NB4 (cell line): ENCODE measurements around the gene GDPGP1.

Experiments used
- DNase-seq: peaks from one replicate; pipeline ENCODE4 v3.0.0; 2010; ENCODE audit warnings: low read depth
- H3K4me3 ChIP-seq: one replicate; pipeline ENCODE4 v1.5.1; 2011; ENCODE audit warnings: mild to moderate bottlenecking, low read depth, low read length, moderate library complexity
- MYC ChIP-seq: IDR thresholded peaks from 2 replicates; pipeline ENCODE4 v1.6.1; 2011; ENCODE audit warnings: low read depth, low read length
- POLR2A ChIP-seq: IDR thresholded peaks from 2 replicates; pipeline ENCODE4 v1.6.1; 2011; ENCODE audit warnings: mild to moderate bottlenecking; ENCODE audit not compliant: insufficient read length; ENCODE audit errors: extremely low read depth
- TF ChIP-seq, protein P1 (sequence below): IDR thresholded peaks from one replicate; pipeline ENCODE4 v1.5.1; 2012; ENCODE audit warnings: low read depth, low read length
- TF ChIP-seq, protein P2 (sequence below): IDR thresholded peaks from 2 replicates; pipeline ENCODE4 v1.6.1; 2011; ENCODE audit warnings: low read depth, low read length

Gene GDPGP1

GRCh38 chr15:90189781-90190467 is 44.1 kb upstream of the GDPGP1 start:
- no peak for DNase-seq
- TF ChIP-seq, protein P1, sequence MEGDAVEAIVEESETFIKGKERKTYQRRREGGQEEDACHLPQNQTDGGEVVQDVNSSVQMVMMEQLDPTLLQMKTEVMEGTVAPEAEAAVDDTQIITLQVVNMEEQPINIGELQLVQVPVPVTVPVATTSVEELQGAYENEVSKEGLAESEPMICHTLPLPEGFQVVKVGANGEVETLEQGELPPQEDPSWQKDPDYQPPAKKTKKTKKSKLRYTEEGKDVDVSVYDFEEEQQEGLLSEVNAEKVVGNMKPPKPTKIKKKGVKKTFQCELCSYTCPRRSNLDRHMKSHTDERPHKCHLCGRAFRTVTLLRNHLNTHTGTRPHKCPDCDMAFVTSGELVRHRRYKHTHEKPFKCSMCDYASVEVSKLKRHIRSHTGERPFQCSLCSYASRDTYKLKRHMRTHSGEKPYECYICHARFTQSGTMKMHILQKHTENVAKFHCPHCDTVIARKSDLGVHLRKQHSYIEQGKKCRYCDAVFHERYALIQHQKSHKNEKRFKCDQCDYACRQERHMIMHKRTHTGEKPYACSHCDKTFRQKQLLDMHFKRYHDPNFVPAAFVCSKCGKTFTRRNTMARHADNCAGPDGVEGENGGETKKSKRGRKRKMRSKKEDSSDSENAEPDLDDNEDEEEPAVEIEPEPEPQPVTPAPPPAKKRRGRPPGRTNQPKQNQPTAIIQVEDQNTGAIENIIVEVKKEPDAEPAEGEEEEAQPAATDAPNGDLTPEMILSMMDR = no peak
- no peak for TF ChIP-seq MYC
- TF ChIP-seq, protein P2, sequence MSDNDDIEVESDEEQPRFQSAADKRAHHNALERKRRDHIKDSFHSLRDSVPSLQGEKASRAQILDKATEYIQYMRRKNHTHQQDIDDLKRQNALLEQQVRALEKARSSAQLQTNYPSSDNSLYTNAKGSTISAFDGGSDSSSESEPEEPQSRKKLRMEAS = no peak
- no peak for TF ChIP-seq POLR2A
- H3K4me3 ChIP-seq = no peak overlapping the region

GRCh38 chr15:90190606-90191343 is 43.2 kb upstream of the GDPGP1 start:
- no peak for TF ChIP-seq POLR2A
- no peak for TF ChIP-seq MYC
- DNase-seq = no peak
- no peak overlapping the region for H3K4me3 ChIP-seq

- H3K4me3 ChIP-seq = no peak overlapping the region
- no peak for DNase-seq
- TF ChIP-seq, protein P2 = no peak
- TF ChIP-seq, protein P1 = no peak
- no peak for TF ChIP-seq MYC
- no peak for TF ChIP-seq POLR2A
Measured at GRCh38 chr15:90191344-90191687, 42.7 kb upstream of the GDPGP1 start.

DNA sequence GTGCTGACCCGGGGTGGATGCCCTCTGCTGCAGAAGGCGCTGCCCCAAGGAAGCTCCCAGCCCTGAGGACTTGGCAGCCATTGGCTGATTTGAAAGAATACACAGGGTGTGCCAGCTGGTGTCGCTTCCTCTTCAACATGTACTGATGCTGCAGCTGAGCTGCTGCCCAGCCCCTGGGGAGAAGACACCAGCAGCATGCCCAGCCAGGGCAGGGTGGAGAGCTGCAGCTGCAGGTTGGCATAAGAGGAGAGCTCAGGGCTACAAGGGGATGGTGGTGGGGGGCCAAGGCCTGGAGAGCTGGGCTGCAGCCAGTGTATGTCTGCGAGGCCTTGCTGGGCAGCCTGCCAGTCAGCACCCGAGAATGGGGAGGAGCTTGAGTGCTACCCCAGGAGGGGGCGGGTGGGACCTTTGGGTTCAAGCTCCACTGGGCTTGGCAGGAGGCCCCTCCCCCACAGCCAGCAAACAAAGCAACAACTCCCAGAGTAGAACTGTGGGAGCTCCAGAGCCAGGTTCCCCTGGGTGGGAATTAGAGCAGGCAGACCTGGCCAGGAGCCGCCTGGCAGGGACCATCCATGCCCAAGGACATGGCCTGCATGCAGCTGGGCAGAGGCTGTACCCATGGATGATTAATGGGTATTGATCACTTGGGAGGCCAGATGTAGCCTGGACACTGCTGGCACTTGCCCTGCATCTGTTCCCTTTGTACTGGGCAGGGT is 42.1 kb upstream of the GDPGP1 start:
- no peak overlapping the region for H3K4me3 ChIP-seq
- TF ChIP-seq MYC (no peak), POLR2A (no peak)
- TF ChIP-seq, protein P1 = no peak
- TF ChIP-seq, protein P2 = no peak
- peak; percentile 49 for DNase-seq

DNA sequence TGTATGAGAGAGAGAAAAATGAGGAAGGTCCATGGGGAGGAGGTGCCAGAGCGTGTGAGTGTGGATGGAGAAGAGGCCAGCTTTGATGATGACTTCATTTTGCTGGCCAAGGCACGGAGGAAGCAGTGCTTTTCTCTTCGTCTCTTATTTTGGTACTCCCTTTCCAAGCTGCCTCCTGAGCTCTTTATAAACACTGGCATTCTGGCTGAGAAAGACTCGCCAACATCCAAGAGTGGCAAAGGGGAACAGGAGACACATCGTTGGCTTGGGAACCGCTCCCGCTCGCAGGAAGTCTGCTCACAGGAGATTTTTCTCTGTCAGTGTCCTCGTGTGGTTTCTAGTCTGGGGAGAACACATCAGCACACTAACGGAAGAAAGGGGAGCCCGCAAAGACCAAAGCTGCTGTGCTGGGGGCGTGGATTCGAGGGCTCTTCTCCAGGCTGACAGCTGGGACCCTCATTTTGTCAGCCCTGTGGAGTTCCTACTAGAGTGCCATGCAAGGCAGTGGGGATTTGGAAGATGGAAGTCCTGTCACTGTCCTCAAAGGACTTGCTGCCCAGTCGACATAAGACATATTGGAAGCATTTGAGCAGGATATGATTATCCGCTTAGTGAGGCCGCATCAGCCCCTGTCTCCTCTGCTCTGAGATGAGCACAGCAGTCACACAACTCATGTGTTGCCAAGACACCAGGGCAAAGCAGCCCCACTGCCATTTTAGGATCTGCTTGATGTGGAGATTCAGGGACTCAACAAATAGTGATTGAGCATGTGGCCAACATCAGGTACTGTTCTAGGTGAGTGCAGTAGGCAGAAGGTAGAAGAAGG is 40.8 kb upstream of the GDPGP1 start:
- no peak overlapping the region for H3K4me3 ChIP-seq
- peak; percentile 31 for DNase-seq
- TF ChIP-seq POLR2A (no peak), MYC (no peak)
- TF ChIP-seq, protein P2 = no peak
- TF ChIP-seq, protein P1 = no peak
